HG03575 (cell line): ENCODE data around the gene ATP10B.

Experiments used
- ATAC-seq: cut with Tn5 transposase; IDR thresholded peaks from one replicate; pipeline ENCODE4 v1.9.1; 2021; ENCODE audit not compliant: unreplicated experiment, insufficient number of reproducible peaks, low FRiP score; ENCODE audit errors: extremely low read depth

The ATP10B gene

GRCh38 chr5:160655717-160656116, 196.3 kb downstream of the ATP10B start:
- no peak for ATAC-seq

GRCh38 chr5:160651692-160652645, 200.0 kb downstream of the ATP10B start:
- no peak for ATAC-seq

- ATAC-seq = no peak
Observed at GRCh38 chr5:160649304-160649703, 202.7 kb downstream of the ATP10B start.

GRCh38 chr5:160646033-160646432, 206.0 kb downstream of the ATP10B start:
- no peak for ATAC-seq

GRCh38 chr5:160643616-160644240, 208.3 kb downstream of the ATP10B start:
- no peak for ATAC-seq

- ATAC-seq = no peak
Observed at GRCh38 chr5:160641405-160641804, 210.6 kb downstream of the ATP10B start.

GRCh38 chr5:160640406-160640805, 211.6 kb downstream of the ATP10B start:
- ATAC-seq = no peak

- no peak for ATAC-seq
Observed at GRCh38 chr5:160638161-160638742, 213.8 kb downstream of the ATP10B start.

GRCh38 chr5:160637357-160638090, 214.5 kb downstream of the ATP10B start:
- ATAC-seq = no peak

- ATAC-seq = no peak
Observed at GRCh38 chr5:160635663-160636062, 216.3 kb downstream of the ATP10B start.

GRCh38 chr5:160635046-160635445, 217.0 kb downstream of the ATP10B start:
- ATAC-seq = no peak

GRCh38 chr5:160629003-160629402, 223.0 kb downstream of the ATP10B start:
- ATAC-seq = no peak

- ATAC-seq = no peak
Observed at GRCh38 chr5:160628619-160628968, 223.4 kb downstream of the ATP10B start.

- ATAC-seq = no peak
Observed at GRCh38 chr5:160627921-160628618, 223.9 kb downstream of the ATP10B start.

- ATAC-seq = no peak
Observed at GRCh38 chr5:160626322-160626721, 225.7 kb downstream of the ATP10B start.

- ATAC-seq = no peak
Observed at GRCh38 chr5:160621526-160621925, 230.5 kb downstream of the ATP10B start.

GRCh38 chr5:160620401-160620800, 231.6 kb downstream of the ATP10B start:
- ATAC-seq = no peak

GRCh38 chr5:160619381-160619780, 232.6 kb downstream of the ATP10B start:
- no peak for ATAC-seq

- ATAC-seq = no peak
Observed at GRCh38 chr5:160618286-160618685, 233.7 kb downstream of the ATP10B start.
